K562 (cell line): Measurements from ENCODE around the gene ELAVL3. TPM values are rescaled to one million over a fixed set of nuclear protein-coding genes. Genes with fewer than 3 reads are reported as not detected.

Experiments
- DPF2 ChIP-seq: fragments of 450-650 bp; IDR thresholded peaks from 2 replicates; pipeline ENCODE4 v1.6.1; 2016
- ETV6 ChIP-seq, 3 experiments: fragments of 150-350 bp in 1 of 3; sonication (generic) in 1 of 3; formaldehyde crosslinking in 1 of 3; IDR thresholded peaks; 2 replicates each; pipeline versions ENCODE4 v1.6.1 to v1.8.0; 2014 to 2022; ENCODE audit warnings: borderline replicate concordance in 2 of 3, low read depth in 2 of 3, antibody characterized with exemption in 1 of 3, low read length in 1 of 3, mild to moderate bottlenecking in 1 of 3, missing genetic modification reagents in 1 of 3
- EWSR1 ChIP-seq: fragments of 450-650 bp; IDR thresholded peaks from 2 replicates; pipeline ENCODE4 v1.6.1; 2018; ENCODE audit warnings: borderline replicate concordance, mild to moderate bottlenecking, low read depth, moderate library complexity; ENCODE audit not compliant: partially characterized antibody
- GABPB2 ChIP-seq: fragments of 250-450 bp; sonication (Bioruptor Pico); conservative IDR thresholded peaks from 2 replicates; pipeline ENCODE4 v1.5.1; 2021; ENCODE audit warnings: mild to moderate bottlenecking
- KLF13 ChIP-seq: fragments of 450-650 bp; IDR thresholded peaks from 2 replicates; pipeline ENCODE4 v1.6.1; 2016; ENCODE audit warnings: missing genetic modification characterization, low read depth, mild to moderate bottlenecking, missing compliant biosample characterization, moderate library complexity, borderline replicate concordance
- MBD2 ChIP-seq: sonication (generic); IDR thresholded peaks from 2 replicates; pipeline ENCODE4 v1.6.1; 2016; ENCODE audit warnings: low read depth, borderline replicate concordance
- MED1 ChIP-seq: sonication (generic); formaldehyde crosslinking; IDR thresholded peaks from 2 replicates; pipeline ENCODE4 v1.8.1; 2023; ENCODE audit warnings: missing genetic modification reagents, borderline replicate concordance
- NCOA4 ChIP-seq: fragments of 450-650 bp; IDR thresholded peaks from 2 replicates; pipeline ENCODE4 v1.6.1; 2018; ENCODE audit warnings: mild to moderate bottlenecking; ENCODE audit not compliant: partially characterized antibody
- SPI1 ChIP-seq: IDR thresholded peaks from 2 replicates; pipeline ENCODE4 v1.6.1; 2011; ENCODE audit warnings: low read depth, low read length, control low read depth, borderline replicate concordance
- TAF1 ChIP-seq: IDR thresholded peaks from 2 replicates; pipeline ENCODE4 v1.6.1; 2011; ENCODE audit warnings: mild to moderate bottlenecking, low read length, moderate library complexity; ENCODE audit not compliant: insufficient read depth, control insufficient read depth, severe bottlenecking; ENCODE audit errors: extremely low read depth
- ZBTB8A ChIP-seq: fragments of 450-650 bp; IDR thresholded peaks from 2 replicates; pipeline ENCODE4 v1.6.1; 2018; ENCODE audit warnings: mild to moderate bottlenecking, moderate library complexity; ENCODE audit not compliant: partially characterized antibody
- ZNF224 ChIP-seq: sonication (generic); formaldehyde crosslinking; IDR thresholded peaks from 2 replicates; pipeline ENCODE4 v1.8.0; 2022; ENCODE audit warnings: mild to moderate bottlenecking, missing genetic modification reagents
- polyA plus RNA-seq, 8 experiments: library from polyadenylated mRNA; depleted of rRNA in 4 of 8; stranded (reverse) in 5 of 8; unstranded in 3 of 8; fragments of >200 nt; fragmentation: Nextera tagmentation in 2 of 8; fragmentation: Illumina TruSeq in 1 of 8; extraction: Ambion mirVana in 2 of 8; extraction: Trizol in 1 of 8; gene quantifications; 2 replicates each; pipeline versions ENCODE4 v1.2.1 to v1.2.3, GENCODE V29; 2011 to 2014; ENCODE audit warnings: inconsistent platforms in 1 of 8, missing spikeins in 1 of 8
- total RNA-seq, 7 experiments: library from RNA; depleted of rRNA in 6 of 7; stranded (reverse); fragments of >200 nt in 6 of 7; fragmentation: Illumina TruSeq in 2 of 7; extraction: Trizol in 2 of 7; gene quantifications; 2 replicates each; pipeline versions ENCODE4 v1.2.1 to v1.2.3, GENCODE V29; 2011 to 2021; ENCODE audit warnings: low replicate concordance in 1 of 7
- TF ChIP-seq, protein P1 (sequence below): sonication (generic); formaldehyde crosslinking; IDR thresholded peaks from 2 replicates; pipeline ENCODE4 v1.8.1; 2023; ENCODE audit warnings: mild to moderate bottlenecking, missing genetic modification reagents, moderate library complexity
- TF ChIP-seq, protein P2 (sequence below): fragments of 450-650 bp; conservative IDR thresholded peaks from 2 replicates; pipeline ENCODE4 v1.6.1; 2016; ENCODE audit warnings: missing genetic modification characterization, low read depth, mild to moderate bottlenecking, missing compliant biosample characterization, moderate library complexity
- TF ChIP-seq, protein P3 (sequence below), 2 experiments: fragments of 200-800 bp in 1 of 2; sonication (Bioruptor generic) in 1 of 2; sonication (generic) in 1 of 2; formaldehyde crosslinking in 1 of 2; IDR thresholded peaks in 1 of 2; conservative IDR thresholded peaks in 1 of 2; 2 replicates each; pipeline versions ENCODE4 v1.5.0 to v1.6.1; 2016 to 2020; ENCODE audit warnings: missing compliant biosample characterization in 1 of 2, missing genetic modification characterization in 1 of 2, missing genetic modification reagents in 1 of 2
- TF ChIP-seq, protein P4 (sequence below): fragments of 450-650 bp; formaldehyde crosslinking; IDR thresholded peaks from 2 replicates; pipeline ENCODE4 v1.4.0; 2020; ENCODE audit warnings: mild to moderate bottlenecking, mixed read lengths
- TF ChIP-seq, protein P5 (sequence below): fragments of 450-650 bp; IDR thresholded peaks from one replicate; pipeline ENCODE4 v1.6.1; 2018; ENCODE audit warnings: mild to moderate bottlenecking, moderate library complexity; ENCODE audit not compliant: partially characterized antibody
- TF ChIP-seq, protein P6 (sequence below): sonication (generic); formaldehyde crosslinking; IDR thresholded peaks from 2 replicates; pipeline ENCODE4 v1.8.0; 2022; ENCODE audit warnings: mild to moderate bottlenecking, low read depth, missing genetic modification reagents

The ELAVL3 gene
- total and polyA plus RNA-seq, 9 of the 15 experiments (the other 6 are each of a cell fraction or from before 2014, with no cell fraction given) = not detected

DNA sequence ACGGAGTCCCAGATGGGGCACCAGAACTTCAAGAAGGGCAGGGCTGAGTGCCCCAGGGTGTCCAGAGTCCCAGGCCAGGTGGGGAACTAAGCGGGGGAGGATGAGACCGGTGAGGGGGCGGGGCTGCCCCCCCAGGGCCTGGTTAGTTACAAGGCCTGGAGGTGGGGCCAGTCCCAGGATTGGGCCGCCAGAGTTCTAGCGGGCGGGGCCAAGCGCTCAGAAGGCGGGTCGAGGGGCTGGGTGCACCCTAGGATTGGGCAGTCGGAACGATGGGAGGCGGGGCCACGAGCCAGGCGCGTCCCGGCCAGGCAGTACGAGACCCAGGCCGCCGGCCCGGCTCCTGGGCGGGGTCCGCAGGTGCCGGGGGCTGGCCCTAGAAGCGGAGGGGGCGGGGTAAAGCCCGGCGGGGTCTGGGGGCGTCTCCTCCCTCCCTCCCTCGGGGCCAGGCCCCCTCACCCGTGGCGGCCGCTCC, 24.2 kb upstream of the ELAVL3 start (continued):
- TF ChIP-seq KLF13 (tag) (peak; percentile 69), EWSR1 (no peak), TAF1 (peak; percentile 14), MED1 (CRISPR knock-in tag) (no peak), NCOA4 (no peak), ETV6 (IDR thresholded peaks at IDR 0.05; ENCODE audit: borderline replicate concordance in 1 of 2, low read depth in 2 of 2, low read length in 1 of 2) (no peak), ETV6 (CRISPR knock-in tag; IDR thresholded peaks at IDR 0.05; ENCODE audit: borderline replicate concordance) (no peak), GABPB2 (CRISPR knock-in tag) (no peak), DPF2 (0 out of 2 replicates have a peak, but pooled peaks have one; percentile 44), ZNF224 (no peak), SPI1 (no peak), MBD2 (peak; percentile 24; the same call in 1 of the 2 replicates), ZBTB8A (no peak)
- TF ChIP-seq, protein P1, sequence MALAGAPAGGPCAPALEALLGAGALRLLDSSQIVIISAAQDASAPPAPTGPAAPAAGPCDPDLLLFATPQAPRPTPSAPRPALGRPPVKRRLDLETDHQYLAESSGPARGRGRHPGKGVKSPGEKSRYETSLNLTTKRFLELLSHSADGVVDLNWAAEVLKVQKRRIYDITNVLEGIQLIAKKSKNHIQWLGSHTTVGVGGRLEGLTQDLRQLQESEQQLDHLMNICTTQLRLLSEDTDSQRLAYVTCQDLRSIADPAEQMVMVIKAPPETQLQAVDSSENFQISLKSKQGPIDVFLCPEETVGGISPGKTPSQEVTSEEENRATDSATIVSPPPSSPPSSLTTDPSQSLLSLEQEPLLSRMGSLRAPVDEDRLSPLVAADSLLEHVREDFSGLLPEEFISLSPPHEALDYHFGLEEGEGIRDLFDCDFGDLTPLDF (CRISPR knock-in tag) = no peak
- TF ChIP-seq, protein P2, sequence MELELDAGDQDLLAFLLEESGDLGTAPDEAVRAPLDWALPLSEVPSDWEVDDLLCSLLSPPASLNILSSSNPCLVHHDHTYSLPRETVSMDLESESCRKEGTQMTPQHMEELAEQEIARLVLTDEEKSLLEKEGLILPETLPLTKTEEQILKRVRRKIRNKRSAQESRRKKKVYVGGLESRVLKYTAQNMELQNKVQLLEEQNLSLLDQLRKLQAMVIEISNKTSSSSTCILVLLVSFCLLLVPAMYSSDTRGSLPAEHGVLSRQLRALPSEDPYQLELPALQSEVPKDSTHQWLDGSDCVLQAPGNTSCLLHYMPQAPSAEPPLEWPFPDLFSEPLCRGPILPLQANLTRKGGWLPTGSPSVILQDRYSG (tag) = no peak
- TF ChIP-seq, protein P3, sequence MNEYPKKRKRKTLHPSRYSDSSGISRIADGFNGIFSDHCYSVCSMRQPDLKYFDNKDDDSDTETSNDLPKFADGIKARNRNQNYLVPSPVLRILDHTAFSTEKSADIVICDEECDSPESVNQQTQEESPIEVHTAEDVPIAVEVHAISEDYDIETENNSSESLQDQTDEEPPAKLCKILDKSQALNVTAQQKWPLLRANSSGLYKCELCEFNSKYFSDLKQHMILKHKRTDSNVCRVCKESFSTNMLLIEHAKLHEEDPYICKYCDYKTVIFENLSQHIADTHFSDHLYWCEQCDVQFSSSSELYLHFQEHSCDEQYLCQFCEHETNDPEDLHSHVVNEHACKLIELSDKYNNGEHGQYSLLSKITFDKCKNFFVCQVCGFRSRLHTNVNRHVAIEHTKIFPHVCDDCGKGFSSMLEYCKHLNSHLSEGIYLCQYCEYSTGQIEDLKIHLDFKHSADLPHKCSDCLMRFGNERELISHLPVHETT (CRISPR knock-in tag; conservative IDR thresholded peaks at IDR 0.05 in 1 of 2, IDR thresholded peaks at IDR 0.05 in 1 of 2) = no peak
- TF ChIP-seq, protein P4, sequence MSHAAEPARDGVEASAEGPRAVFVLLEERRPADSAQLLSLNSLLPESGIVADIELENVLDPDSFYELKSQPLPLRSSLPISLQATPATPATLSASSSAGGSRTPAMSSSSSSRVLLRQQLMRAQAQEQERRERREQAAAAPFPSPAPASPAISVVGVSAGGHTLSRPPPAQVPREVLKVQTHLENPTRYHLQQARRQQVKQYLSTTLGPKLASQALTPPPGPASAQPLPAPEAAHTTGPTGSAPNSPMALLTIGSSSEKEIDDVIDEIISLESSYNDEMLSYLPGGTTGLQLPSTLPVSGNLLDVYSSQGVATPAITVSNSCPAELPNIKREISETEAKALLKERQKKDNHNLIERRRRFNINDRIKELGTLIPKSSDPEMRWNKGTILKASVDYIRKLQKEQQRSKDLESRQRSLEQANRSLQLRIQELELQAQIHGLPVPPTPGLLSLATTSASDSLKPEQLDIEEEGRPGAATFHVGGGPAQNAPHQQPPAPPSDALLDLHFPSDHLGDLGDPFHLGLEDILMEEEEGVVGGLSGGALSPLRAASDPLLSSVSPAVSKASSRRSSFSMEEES (CRISPR knock-in tag) = no peak
- TF ChIP-seq, protein P5, sequence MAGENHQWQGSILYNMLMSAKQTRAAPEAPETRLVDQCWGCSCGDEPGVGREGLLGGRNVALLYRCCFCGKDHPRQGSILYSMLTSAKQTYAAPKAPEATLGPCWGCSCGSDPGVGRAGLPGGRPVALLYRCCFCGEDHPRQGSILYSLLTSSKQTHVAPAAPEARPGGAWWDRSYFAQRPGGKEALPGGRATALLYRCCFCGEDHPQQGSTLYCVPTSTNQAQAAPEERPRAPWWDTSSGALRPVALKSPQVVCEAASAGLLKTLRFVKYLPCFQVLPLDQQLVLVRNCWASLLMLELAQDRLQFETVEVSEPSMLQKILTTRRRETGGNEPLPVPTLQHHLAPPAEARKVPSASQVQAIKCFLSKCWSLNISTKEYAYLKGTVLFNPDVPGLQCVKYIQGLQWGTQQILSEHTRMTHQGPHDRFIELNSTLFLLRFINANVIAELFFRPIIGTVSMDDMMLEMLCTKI = no peak
- TF ChIP-seq, protein P6, sequence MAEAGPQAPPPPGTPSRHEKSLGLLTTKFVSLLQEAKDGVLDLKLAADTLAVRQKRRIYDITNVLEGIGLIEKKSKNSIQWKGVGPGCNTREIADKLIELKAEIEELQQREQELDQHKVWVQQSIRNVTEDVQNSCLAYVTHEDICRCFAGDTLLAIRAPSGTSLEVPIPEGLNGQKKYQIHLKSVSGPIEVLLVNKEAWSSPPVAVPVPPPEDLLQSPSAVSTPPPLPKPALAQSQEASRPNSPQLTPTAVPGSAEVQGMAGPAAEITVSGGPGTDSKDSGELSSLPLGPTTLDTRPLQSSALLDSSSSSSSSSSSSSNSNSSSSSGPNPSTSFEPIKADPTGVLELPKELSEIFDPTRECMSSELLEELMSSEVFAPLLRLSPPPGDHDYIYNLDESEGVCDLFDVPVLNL (CRISPR knock-in tag) = no peak
